ENCODE results near the gene KISS1.

The KISS1 gene

GRCh38 chr1:204217648-204218000 lies 21.3 kb upstream of the KISS1 start:
- DNase-seq = no peak

- no peak for DNase-seq
Observed at GRCh38 chr1:204216880-204217647, 20.8 kb upstream of the KISS1 start.

GRCh38 chr1:204216236-204216635 lies 19.9 kb upstream of the KISS1 start:
- no peak for DNase-seq

- DNase-seq = peak; percentile 63 to 98 (median 73)
Observed at GRCh38 chr1:204213668-204214662, 17.7 kb upstream of the KISS1 start, which contains the start of gene GOLT1A. GOLT1A (minus strand) TSS chr1:204213988; CDS start chr1:204213906, 82 bp downstream.

- DNase-seq = no peak
Observed at GRCh38 chr1:204212715-204213114, 16.4 kb upstream of the KISS1 start.

- DNase-seq = no peak
Observed at GRCh38 chr1:204211046-204211445, 14.8 kb upstream of the KISS1 start.

GRCh38 chr1:204207136-204207616 lies 10.9 kb upstream of the KISS1 start:
- peak; percentile 29 to 75 (median 49) for DNase-seq

- no peak for DNase-seq
Observed at GRCh38 chr1:204206121-204206520, 9.8 kb upstream of the KISS1 start.

GRCh38 chr1:204205486-204205885 lies 9.2 kb upstream of the KISS1 start:
- no peak for DNase-seq

GRCh38 chr1:204204944-204205343 lies 8.7 kb upstream of the KISS1 start:
- DNase-seq = no peak

- no peak for DNase-seq
Observed at GRCh38 chr1:204203206-204203767, 7.0 kb upstream of the KISS1 start.

GRCh38 chr1:204202481-204202880 lies 6.2 kb upstream of the KISS1 start:
- no peak for DNase-seq

GRCh38 chr1:204201348-204202040 lies 5.2 kb upstream of the KISS1 start:
- DNase-seq = no peak

- DNase-seq = no peak
Observed at GRCh38 chr1:204199579-204199978, 3.3 kb upstream of the KISS1 start.

GRCh38 chr1:204198348-204199340 lies 2.4 kb upstream of the KISS1 start:
- DNase-seq = peak in 1 of 3 experiments; percentile 17

- DNase-seq = no peak
Observed at GRCh38 chr1:204197068-204197467, 777 bp upstream of the KISS1 start.

GRCh38 chr1:204194771-204195170 lies 1.5 kb downstream of the KISS1 start:
- DNase-seq = no peak

GRCh38 chr1:204194080-204194479 lies 2.2 kb downstream of the KISS1 start:
- DNase-seq = no peak

- no peak for DNase-seq
Observed at GRCh38 chr1:204192589-204193352, 3.5 kb downstream of the KISS1 start.

- DNase-seq = no peak
Observed at GRCh38 chr1:204192046-204192445, 4.2 kb downstream of the KISS1 start.

GRCh38 chr1:204191456-204191855 lies 4.8 kb downstream of the KISS1 start:
- DNase-seq = no peak
